Nucleus accumbens (tissue), 56 donors: ENCODE results near the gene WDR27.
"Not testable (repeated sequence)": the region's sequence is repeated elsewhere in the genome, so short reads cannot be mapped to it uniquely, and the experiment has no call there.

ENCODE experiments used
- DNase-seq, 56 donors: peaks; one replicate each; lab custom pipeline; 2025; lab: John Stamatoyannopoulos, UW

Gene WDR27

GRCh38 chr6:169536446-169537170 lies 165.2 kb downstream of the WDR27 start:
- DNase-seq: no peak

- no peak for DNase-seq
These were observed 167.8 kb downstream of the WDR27 start for GRCh38 chr6:169534039-169534421.

- DNase-seq: no peak
These were observed 168.4 kb downstream of the WDR27 start for GRCh38 chr6:169533301-169534038.

- DNase-seq: no peak
These were observed 171.1 kb downstream of the WDR27 start for GRCh38 chr6:169530752-169531123.

- DNase-seq: no peak
These were observed 171.7 kb downstream of the WDR27 start for GRCh38 chr6:169529931-169530751.

- no peak for DNase-seq
These were observed 173.1 kb downstream of the WDR27 start for GRCh38 chr6:169528755-169529154.

- no peak for DNase-seq
These were observed 174.5 kb downstream of the WDR27 start for GRCh38 chr6:169527306-169527705.

- no peak for DNase-seq
These were observed 180.0 kb downstream of the WDR27 start for GRCh38 chr6:169521825-169522224.

GRCh38 chr6:169520104-169520503 lies 181.7 kb downstream of the WDR27 start:
- no peak for DNase-seq

- no peak for DNase-seq
These were observed 183.4 kb downstream of the WDR27 start for GRCh38 chr6:169518451-169518850.

GRCh38 chr6:169513478-169514193 lies 188.2 kb downstream of the WDR27 start:
- DNase-seq: no peak

- not testable (repeated sequence) for DNase-seq
These were observed 190.0 kb downstream of the WDR27 start for GRCh38 chr6:169511785-169512184.

GRCh38 chr6:169510871-169511270 lies 191.0 kb downstream of the WDR27 start:
- DNase-seq: no peak

- DNase-seq: no peak
These were observed 193.4 kb downstream of the WDR27 start for GRCh38 chr6:169508452-169508851.

GRCh38 chr6:169503422-169504152 lies 198.2 kb downstream of the WDR27 start:
- no peak for DNase-seq

- DNase-seq: no peak
These were observed 199.4 kb downstream of the WDR27 start for GRCh38 chr6:169502445-169502844.

GRCh38 chr6:169501777-169502313 lies 200.0 kb downstream of the WDR27 start:
- no peak for DNase-seq

GRCh38 chr6:169501128-169501527 lies 200.7 kb downstream of the WDR27 start:
- DNase-seq: peak in 11 of 56 donors; percentile 8 to 62 (median 28)

- no peak for DNase-seq
These were observed 201.1 kb downstream of the WDR27 start for GRCh38 chr6:169500688-169501087.

GRCh38 chr6:169499848-169500247 lies 202.0 kb downstream of the WDR27 start:
- peak in 4 of 56 donors; percentile 8 to 11 (median 9) for DNase-seq
